HFFc6 (cell line): ENCODE results near the gene DDAH1. TPM values are rescaled to one million over a fixed set of nuclear protein-coding genes. Genes with fewer than 3 reads are reported as not detected.

Source experiments
- DNase-seq: peaks from one replicate; pipeline ENCODE4 v3.0.0-alpha.2; 2018
- H3K27ac Mint-ChIP-seq: 2 replicates; pipeline ENCODE4 v1.8.0; 2020; ENCODE audit warnings: mild to moderate bottlenecking, mixed read lengths
- H3K27me3 Mint-ChIP-seq: 2 replicates; pipeline ENCODE4 v1.8.0; 2021; ENCODE audit warnings: mild to moderate bottlenecking, moderate library complexity, mixed read lengths; ENCODE audit not compliant: insufficient read depth
- H3K36me3 Mint-ChIP-seq: 2 replicates; pipeline ENCODE4 v1.8.0; 2021; ENCODE audit warnings: low read depth, mixed read lengths
- H3K4me1 Mint-ChIP-seq: 2 replicates; pipeline ENCODE4 v1.8.0; 2020; ENCODE audit warnings: low read depth, mixed read lengths
- H3K4me3 Mint-ChIP-seq: 2 replicates; pipeline ENCODE4 v1.8.0; 2020; ENCODE audit warnings: mild to moderate bottlenecking, moderate library complexity, mixed read lengths
- H3K9me3 Mint-ChIP-seq: 2 replicates; pipeline ENCODE4 v1.8.0; 2020; ENCODE audit warnings: mild to moderate bottlenecking, mixed read lengths
- CTCF ChIP-seq: fragments of 200-600 bp; sonication (generic); IDR thresholded peaks from 2 replicates; pipeline ENCODE4 v1.5.0; 2021; ENCODE audit warnings: antibody characterized with exemption, mild to moderate bottlenecking
- total RNA-seq, 6 experiments: library from RNA; stranded (reverse); fragmentation: NEBNext Ultra II Directional; extraction: Animal tissue kit (Norgen Biotek cat#: 25700); gene quantifications; 2 replicates in 1 of 6; 3 replicates in 5 of 6; pipeline ENCODE4 v1.2.3, GENCODE V29; 2021

DDAH1 gene
- total RNA-seq, 6 experiments from 2014 or later, result 235 to 320 (median 277) TPM

GRCh38 chr1:85289207-85289847, 175.6 kb downstream of the DDAH1 start:
- H3K36me3 Mint-ChIP-seq, result no peaks in the 10 kb centered on the region
- no peaks in the 10 kb centered on the region; the same call in 1 of the 2 replicates for H3K27me3 Mint-ChIP-seq
- TF ChIP-seq CTCF, result no peak
- H3K4me1 Mint-ChIP-seq, result peaks cover 35% of the 10 kb centered on the region
- no peaks in the 10 kb centered on the region for H3K9me3 Mint-ChIP-seq
- peak; percentile 89 for DNase-seq
- H3K4me3 Mint-ChIP-seq, result peak overlapping the region; percentile 22
- H3K27ac Mint-ChIP-seq, result peak overlapping the region; percentile 54

GRCh38 chr1:85284202-85284601, 180.8 kb downstream of the DDAH1 start:
- peaks cover 30% of the 10 kb centered on the region for H3K4me1 Mint-ChIP-seq
- TF ChIP-seq CTCF, result no peak
- no peak overlapping the region for H3K27ac Mint-ChIP-seq
- H3K27me3 Mint-ChIP-seq, result no peaks in the 10 kb centered on the region
- H3K9me3 Mint-ChIP-seq, result no peaks in the 10 kb centered on the region
- DNase-seq, result no peak
- H3K4me3 Mint-ChIP-seq, result no peak overlapping the region
- no peaks in the 10 kb centered on the region for H3K36me3 Mint-ChIP-seq

- TF ChIP-seq CTCF, result no peak
- no peaks in the 10 kb centered on the region for H3K36me3 Mint-ChIP-seq
- DNase-seq, result no peak
- H3K4me1 Mint-ChIP-seq, result peaks cover 35% of the 10 kb centered on the region
- H3K9me3 Mint-ChIP-seq, result no peaks in the 10 kb centered on the region
- H3K27me3 Mint-ChIP-seq, result no peaks in the 10 kb centered on the region
- H3K27ac Mint-ChIP-seq, result no peak overlapping the region
- H3K4me3 Mint-ChIP-seq, result no peak overlapping the region
Observed at GRCh38 chr1:85283475-85284199, 181.3 kb downstream of the DDAH1 start.

GRCh38 chr1:85282424-85282823, 182.5 kb downstream of the DDAH1 start:
- H3K9me3 Mint-ChIP-seq, result no peaks in the 10 kb centered on the region
- H3K27me3 Mint-ChIP-seq, result no peaks in the 10 kb centered on the region; the same call in 1 of the 2 replicates
- no peak for DNase-seq
- H3K4me3 Mint-ChIP-seq, result no peak overlapping the region
- TF ChIP-seq CTCF, result peak; percentile 43
- no peak overlapping the region for H3K27ac Mint-ChIP-seq
- peaks cover 44% of the 10 kb centered on the region for H3K4me1 Mint-ChIP-seq
- H3K36me3 Mint-ChIP-seq, result no peaks in the 10 kb centered on the region

- Mint-ChIP-seq H3K36me3 (no peaks in the 10 kb centered on the region), H3K27ac (peak overlapping the region; percentile 27; the same call in 1 of the 2 replicates), H3K9me3 (no peaks in the 10 kb centered on the region), H3K27me3 (no peaks in the 10 kb centered on the region; the same call in 1 of the 2 replicates), H3K4me3 (no peak overlapping the region), H3K4me1 (peaks cover 53% of the 10 kb centered on the region)
- TF ChIP-seq CTCF, result no peak
- DNase-seq, result no peak
Observed at GRCh38 chr1:85280636-85281035, 184.3 kb downstream of the DDAH1 start.
